HL-60 (cell line): ENCODE results near the gene TPM4.

Source experiments
- DNase-seq, 2 experiments: peaks; one replicate each; pipeline ENCODE4 v3.0.0-alpha.2; 2010 to 2020; ENCODE audit warnings: low read depth in 1 of 2, low spot score in 1 of 2
- H3K27ac ChIP-seq: fragments of 250-450 bp; sonication (Bioruptor Pico); replicated peaks from 2 replicates; pipeline ENCODE4 v1.5.1; 2020; ENCODE audit warnings: mild to moderate bottlenecking, moderate library complexity
- H3K27me3 ChIP-seq: fragments of 250-450 bp; sonication (Bioruptor Pico); 2 replicates; pipeline ENCODE4 v1.5.1; 2021; ENCODE audit warnings: mild to moderate bottlenecking, moderate library complexity; ENCODE audit not compliant: insufficient read depth, poor library complexity, severe bottlenecking
- H3K4me3 ChIP-seq: replicated peaks from 2 replicates; pipeline ENCODE4 v1.5.1; 2011; ENCODE audit warnings: mild to moderate bottlenecking, control low read depth, low read length; ENCODE audit not compliant: insufficient read depth
- CTCF ChIP-seq: IDR thresholded peaks from one replicate; pipeline ENCODE4 v1.5.1; 2011; ENCODE audit warnings: low read length, control low read depth, inconsistent platforms; ENCODE audit not compliant: insufficient read depth
- GABPA ChIP-seq: IDR thresholded peaks from 2 replicates; pipeline ENCODE4 v1.6.1; 2012; ENCODE audit warnings: low read depth
- POLR2AphosphoS5 ChIP-seq: IDR thresholded peaks from 2 replicates; pipeline ENCODE4 v1.6.1; 2012; ENCODE audit warnings: low read depth
- REST ChIP-seq: IDR thresholded peaks from 2 replicates; pipeline ENCODE4 v1.6.1; 2012; ENCODE audit warnings: low read depth; ENCODE audit not compliant: insufficient replicate concordance
- SPI1 ChIP-seq: IDR thresholded peaks from 2 replicates; pipeline ENCODE4 v1.6.1; 2012; ENCODE audit warnings: low read depth, mild to moderate bottlenecking, borderline replicate concordance

TPM4 gene

GRCh38 chr19:16131648-16132047, 55.4 kb downstream of the TPM4 start:
- DNase-seq, result no peak
- Histone ChIP-seq H3K27me3 (no peaks in the 10 kb centered on the region), H3K27ac (no peak overlapping the region), H3K4me3 (no peak overlapping the region)
- TF ChIP-seq REST, result no peak
- TF ChIP-seq SPI1, result no peak
- TF ChIP-seq POLR2AphosphoS5, result no peak
- TF ChIP-seq CTCF, result no peak
- no peak for TF ChIP-seq GABPA

GRCh38 chr19:16133818-16134217, 57.5 kb downstream of the TPM4 start:
- Histone ChIP-seq H3K27me3 (no peaks in the 10 kb centered on the region), H3K4me3 (no peak overlapping the region), H3K27ac (0 out of 2 replicates have a peak overlapping the region, but pooled peaks have one; percentile 11)
- no peak for DNase-seq
- TF ChIP-seq REST, result no peak
- TF ChIP-seq POLR2AphosphoS5, result peak; percentile 52; the same call in 1 of the 2 replicates
- no peak for TF ChIP-seq GABPA

GRCh38 chr19:16134510-16134909, 58.2 kb downstream of the TPM4 start:
- H3K27ac ChIP-seq, result 0 out of 2 replicates have a peak overlapping the region, but pooled peaks have one; percentile 28
- H3K27me3 ChIP-seq, result no peaks in the 10 kb centered on the region
- no peak overlapping the region for H3K4me3 ChIP-seq
- no peak for DNase-seq
- TF ChIP-seq CTCF, result no peak
- no peak for TF ChIP-seq REST
- TF ChIP-seq SPI1, result no peak; the same call in 1 of the 2 replicates
- TF ChIP-seq GABPA, result no peak
- no peak; the same call in 1 of the 2 replicates for TF ChIP-seq POLR2AphosphoS5
